Stimulated activated naive CD8-positive, alpha-beta T cell treated with anti-CD3 and anti-CD28 coated beads, Interleukin-15, Interleukin-2, amounts not matched to agents 100 U/mL and 50 U/mL, for 24 hours (primary cell): ENCODE results near the gene SYT2.
"Not testable (repeated sequence)": the region's sequence is repeated elsewhere in the genome, so short reads cannot be mapped to it uniquely, and the experiment has no call there.

Source experiments
- ATAC-seq: fragments of 150-1000 bp; cut with Tn5 transposase; one replicate; pipeline ENCODE4 v1.10.0; 2021
- DNase-seq: peaks from one replicate; pipeline ENCODE4 v3.0.0; 2021

SYT2 gene

GRCh38 chr1:202621446-202621845, 88.8 kb downstream of the SYT2 start:
- no peak for ATAC-seq
- DNase-seq: no peak

- not testable (repeated sequence) for ATAC-seq, DNase-seq
These were observed 90.2 kb downstream of the SYT2 start for GRCh38 chr1:202620036-202620435.

- ATAC-seq (no peak), DNase-seq (no peak)
These were observed 90.7 kb downstream of the SYT2 start for GRCh38 chr1:202619505-202619904.

- ATAC-seq, DNase-seq: not testable (repeated sequence)
These were observed 91.2 kb downstream of the SYT2 start for GRCh38 chr1:202619012-202619411.

GRCh38 chr1:202616355-202616915, 93.8 kb downstream of the SYT2 start:
- ATAC-seq (no peak), DNase-seq (no peak)

GRCh38 chr1:202615501-202616354, 94.5 kb downstream of the SYT2 start:
- no peak for DNase-seq
- peak; percentile 56 for ATAC-seq

GRCh38 chr1:202615208-202615500, 95.1 kb downstream of the SYT2 start:
- not testable (repeated sequence) for DNase-seq, ATAC-seq

- DNase-seq, ATAC-seq: not testable (repeated sequence)
These were observed 95.7 kb downstream of the SYT2 start for GRCh38 chr1:202614363-202615207.

- no peak for ATAC-seq
These were observed 96.7 kb downstream of the SYT2 start for GRCh38 chr1:202613571-202613970.

GRCh38 chr1:202612036-202612435, 98.2 kb downstream of the SYT2 start:
- ATAC-seq, DNase-seq: not testable (repeated sequence)

More at GRCh38 chr1:202613571-202613970, 96.7 kb downstream of the SYT2 start:
- DNase-seq: no peak

GRCh38 chr1:202605515-202605914, 104.7 kb downstream of the SYT2 start:
- no peak for DNase-seq
- no peak for ATAC-seq

- ATAC-seq (no peak), DNase-seq (no peak)
These were observed 106.8 kb downstream of the SYT2 start for GRCh38 chr1:202603435-202603834.

- DNase-seq (no peak), ATAC-seq (no peak)
These were observed 109.7 kb downstream of the SYT2 start for GRCh38 chr1:202600432-202601041.

GRCh38 chr1:202599669-202600431, 110.4 kb downstream of the SYT2 start:
- DNase-seq: peak; percentile 45
- peak; percentile 54 for ATAC-seq

- no peak for ATAC-seq
- DNase-seq: no peak
These were observed 113.0 kb downstream of the SYT2 start for GRCh38 chr1:202597090-202597761.

GRCh38 chr1:202596638-202597037, 113.6 kb downstream of the SYT2 start:
- DNase-seq: no peak
- no peak for ATAC-seq

GRCh38 chr1:202593845-202594244, 116.4 kb downstream of the SYT2 start:
- no peak for DNase-seq
- no peak for ATAC-seq

GRCh38 chr1:202592146-202592545, 118.1 kb downstream of the SYT2 start:
- no peak for ATAC-seq
- peak; percentile 15 for DNase-seq

- DNase-seq (no peak), ATAC-seq (no peak)
These were observed 118.7 kb downstream of the SYT2 start for GRCh38 chr1:202591515-202591914.

- ATAC-seq: no peak
- no peak for DNase-seq
These were observed 119.3 kb downstream of the SYT2 start for GRCh38 chr1:202590975-202591411.

- DNase-seq (no peak), ATAC-seq (no peak)
These were observed 120.1 kb downstream of the SYT2 start for GRCh38 chr1:202590126-202590525.
